B cell (primary cell): Measurements from ENCODE around the gene TENM4. TPM values are rescaled to one million over a fixed set of nuclear protein-coding genes. Genes with fewer than 3 reads are reported as not detected.

Experiments used
- ATAC-seq: fragments of 200-7000 bp; cut with Tn5 transposase; one replicate; pipeline ENCODE4 v1.10.0; 2021; ENCODE audit warnings: low read depth, mild to moderate bottlenecking, moderate number of reproducible peaks, moderate library complexity
- CTCF ChIA-PET: fragments of 350-600 bp; sonication (Branson Sonifier 250); formaldehyde crosslinking; loops from one replicate; lab custom pipeline; 2021; ENCODE audit warnings: antibody characterized with exemption, inconsistent platforms; lab: Charles Lee
- POLR2A ChIA-PET: fragments of 350-600 bp; sonication (Branson Sonifier 250); formaldehyde crosslinking; loops from one replicate; lab custom pipeline; 2021; ENCODE audit warnings: antibody characterized with exemption; lab: Charles Lee
- DNase-seq: peaks from one replicate; pipeline ENCODE4 v3.0.0; 2013
- H2AFZ ChIP-seq: 2 replicates; pipeline ENCODE4 v1.6.1; 2012; ENCODE audit warnings: mild to moderate bottlenecking, low read depth, low read length; ENCODE audit not compliant: insufficient read depth, poor library complexity, severe bottlenecking
- H3K27ac ChIP-seq, 2 donors: 1 replicate in 1 of 2; 2 replicates in 1 of 2; pipeline ENCODE4 v1.5.1; 2012 to 2013; ENCODE audit warnings: low read length in 2 of 2, mild to moderate bottlenecking in 2 of 2, moderate library complexity in 1 of 2
- H3K27me3 ChIP-seq, 4 experiments: fragments of 200-600 bp in 1 of 4; sonication (generic) in 1 of 4; replicated peaks in 1 of 4; 1 replicate in 2 of 4; 2 replicates in 2 of 4; pipeline versions ENCODE4 v1.6.1 to v1.7.0; 2013 to 2016; ENCODE audit warnings: low read length in 3 of 4, mild to moderate bottlenecking in 2 of 4, mixed read lengths in 1 of 4, moderate library complexity in 1 of 4; ENCODE audit not compliant: insufficient read depth in 4 of 4, control insufficient read depth in 3 of 4; ENCODE audit errors: control extremely low read depth in 1 of 4
- H3K36me3 ChIP-seq, 2 experiments: replicated peaks in 1 of 2; 1 replicate in 1 of 2; 2 replicates in 1 of 2; pipeline versions ENCODE4 v1.6.1 to v1.7.1; 2013; ENCODE audit warnings: low read length in 1 of 2; ENCODE audit not compliant: insufficient read depth in 2 of 2, control insufficient read depth in 1 of 2; ENCODE audit errors: control extremely low read depth in 1 of 2, extremely low read depth in 1 of 2
- H3K4me1 ChIP-seq, 2 donors: fragments of 200-600 bp in 1 of 2; sonication (generic) in 1 of 2; 1 replicate in 1 of 2; 2 replicates in 1 of 2; pipeline versions ENCODE4 v1.5.1 to v1.6.1; 2013 to 2017; ENCODE audit warnings: low read length in 2 of 2; ENCODE audit not compliant: control insufficient read depth in 2 of 2, insufficient read depth in 2 of 2
- H3K4me2 ChIP-seq: replicated peaks from 2 replicates; pipeline ENCODE3; 2012; ENCODE audit warnings: mild to moderate bottlenecking, low read depth, low read length; ENCODE audit not compliant: poor library complexity, severe bottlenecking
- H3K4me3 ChIP-seq, 5 experiments: fragments of 200-600 bp in 1 of 5; sonication (generic) in 1 of 5; 1 replicate in 3 of 5; 2 replicates in 2 of 5; pipeline versions ENCODE4 v1.5.1 to v1.7.0; 2011 to 2016; ENCODE audit warnings: low read length in 4 of 5, mild to moderate bottlenecking in 4 of 5, low read depth in 2 of 5, control low read depth in 1 of 5, moderate library complexity in 1 of 5; ENCODE audit not compliant: insufficient read depth in 1 of 5; ENCODE audit errors: control extremely low read depth in 1 of 5, extremely low read depth in 1 of 5
- H3K79me2 ChIP-seq: fragments of 200-600 bp; sonication (generic); one replicate; pipeline ENCODE4 v1.6.0; 2016; ENCODE audit warnings: low read length; ENCODE audit not compliant: control insufficient read depth, insufficient read depth
- H3K9ac ChIP-seq: fragments of 200-600 bp; sonication (generic); 2 replicates; pipeline ENCODE4 v1.6.1; 2017; ENCODE audit warnings: mild to moderate bottlenecking, low read length, moderate library complexity
- H3K9me3 ChIP-seq, 3 donors: one replicate each; pipeline versions ENCODE4 v1.6.1 to v1.7.1; 2013; ENCODE audit warnings: low read length in 2 of 3; ENCODE audit not compliant: control insufficient read depth in 2 of 3, insufficient read depth in 1 of 3; ENCODE audit errors: control extremely low read depth in 1 of 3
- H4K20me1 ChIP-seq: 2 replicates; pipeline ENCODE4 v1.6.0; 2012; ENCODE audit warnings: mild to moderate bottlenecking, low read length; ENCODE audit not compliant: insufficient read depth, control insufficient read depth, poor library complexity, severe bottlenecking
- H3K27ac Mint-ChIP-seq: one replicate; pipeline ENCODE4 v1.8.0; 2021; ENCODE audit warnings: mixed read lengths
- H3K27me3 Mint-ChIP-seq: one replicate; pipeline ENCODE4 v1.8.0; 2021; ENCODE audit warnings: mixed read lengths
- H3K4me1 Mint-ChIP-seq: one replicate; pipeline ENCODE4 v1.8.0; 2021; ENCODE audit warnings: mixed read lengths
- H3K4me3 Mint-ChIP-seq: one replicate; pipeline ENCODE4 v1.8.0; 2021; ENCODE audit warnings: mixed read lengths
- H3K9me3 Mint-ChIP-seq: one replicate; pipeline ENCODE4 v1.8.0; 2022; ENCODE audit warnings: mixed read lengths; ENCODE audit not compliant: insufficient read depth
- EZH2 ChIP-seq: IDR thresholded peaks from 2 replicates; pipeline ENCODE4 v1.6.1; 2012; ENCODE audit warnings: borderline replicate concordance, low read depth, mild to moderate bottlenecking, moderate library complexity, low read length; ENCODE audit not compliant: insufficient read depth, poor library complexity, severe bottlenecking
- WGBS: methylation state at CpG from one replicate; pipeline ENCODE4 v1.1.5; 2013; ENCODE audit warnings: missing lambda C conversion rate; ENCODE audit not compliant: insufficient coverage; 5-methylcytosine and 5-hydroxymethylcytosine counted together
- intact Hi-C: fragments of 100-400 bp; cut with micrococcal nuclease; formaldehyde crosslinking; loops from one replicate; pipeline ENCODE4 v1.10.0; 2022
- polyA plus RNA-seq: library from polyadenylated mRNA; depleted of rRNA; stranded (reverse); fragments of >200 nt; gene quantifications from 2 replicates; pipeline ENCODE4 v1.2.3, GENCODE V29; 2012
- total RNA-seq, 2 donors: library from RNA; stranded (reverse); fragments of 120-200 nt in 1 of 2; gene quantifications; 1 replicate in 1 of 2; 2 replicates in 1 of 2; pipeline versions ENCODE4 v1.2.3 to v1.2.4, GENCODE V29; 2013 to 2022
- TF ChIP-seq, protein P1 (sequence below): fragments of 200-600 bp; IDR thresholded peaks from one replicate; pipeline ENCODE4 v1.8.0; 2022; ENCODE audit warnings: antibody characterized with exemption, mild to moderate bottlenecking

The TENM4 gene
- total and polyA plus RNA-seq, 2 donors (not counting 1 experiment from before 2014, with no cell fraction given), result 0.09 to 5.7 TPM

DNA sequence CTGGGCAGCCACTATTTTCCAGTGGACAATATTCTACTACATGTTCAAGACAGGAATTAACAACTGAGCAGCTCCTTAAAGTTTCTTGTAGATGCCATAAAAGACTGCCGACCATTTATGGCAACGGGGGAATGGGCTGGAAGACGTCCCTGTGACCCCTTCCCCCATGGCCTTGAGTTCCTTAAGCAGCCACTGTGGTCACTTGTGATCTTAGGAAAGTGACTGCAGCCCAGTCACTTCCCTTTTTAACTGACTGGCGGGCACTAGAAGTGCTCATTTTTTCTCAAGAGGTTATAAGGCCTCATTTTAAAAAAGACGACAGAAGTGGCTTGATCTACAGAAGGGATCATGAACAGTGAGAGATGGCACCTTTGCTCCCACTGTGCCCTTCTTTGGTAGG lies 713.0 kb downstream of the TENM4 start:
- H3K4me2 ChIP-seq, result no peak overlapping the region
- Mint-ChIP-seq H3K27ac (no peak overlapping the region), H3K4me1 (no peaks in the 10 kb centered on the region), H3K4me3 (no peak overlapping the region), H3K9me3 (no peaks in the 10 kb centered on the region), H3K27me3 (peaks cover 4% of the 10 kb centered on the region)
- H3K36me3 ChIP-seq, result no peaks in the 10 kb centered on the region
- no peak overlapping the region for H2AFZ ChIP-seq
- no peaks in the 10 kb centered on the region for H4K20me1 ChIP-seq
- WGBS, result 14% methylated on average over 5 of the region's 5 CpGs
- DNase-seq (no peak), ATAC-seq (no peak)
- no peaks in the 10 kb centered on the region for H3K27me3 ChIP-seq
- no peak overlapping the region for H3K4me3 ChIP-seq
- ChIA-PET CTCF (no interaction called here), POLR2A (no interaction called here)
- H3K79me2 ChIP-seq, result no peaks in the 10 kb centered on the region
- no peak overlapping the region for H3K9ac ChIP-seq
- no peak overlapping the region for H3K27ac ChIP-seq
- no peak for TF ChIP-seq EZH2
- TF ChIP-seq, protein P1, sequence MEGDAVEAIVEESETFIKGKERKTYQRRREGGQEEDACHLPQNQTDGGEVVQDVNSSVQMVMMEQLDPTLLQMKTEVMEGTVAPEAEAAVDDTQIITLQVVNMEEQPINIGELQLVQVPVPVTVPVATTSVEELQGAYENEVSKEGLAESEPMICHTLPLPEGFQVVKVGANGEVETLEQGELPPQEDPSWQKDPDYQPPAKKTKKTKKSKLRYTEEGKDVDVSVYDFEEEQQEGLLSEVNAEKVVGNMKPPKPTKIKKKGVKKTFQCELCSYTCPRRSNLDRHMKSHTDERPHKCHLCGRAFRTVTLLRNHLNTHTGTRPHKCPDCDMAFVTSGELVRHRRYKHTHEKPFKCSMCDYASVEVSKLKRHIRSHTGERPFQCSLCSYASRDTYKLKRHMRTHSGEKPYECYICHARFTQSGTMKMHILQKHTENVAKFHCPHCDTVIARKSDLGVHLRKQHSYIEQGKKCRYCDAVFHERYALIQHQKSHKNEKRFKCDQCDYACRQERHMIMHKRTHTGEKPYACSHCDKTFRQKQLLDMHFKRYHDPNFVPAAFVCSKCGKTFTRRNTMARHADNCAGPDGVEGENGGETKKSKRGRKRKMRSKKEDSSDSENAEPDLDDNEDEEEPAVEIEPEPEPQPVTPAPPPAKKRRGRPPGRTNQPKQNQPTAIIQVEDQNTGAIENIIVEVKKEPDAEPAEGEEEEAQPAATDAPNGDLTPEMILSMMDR, result no peak
- intact Hi-C loops, result no loop called here
- H3K9me3 ChIP-seq, result no peaks in the 10 kb centered on the region
- H3K4me1 ChIP-seq, result no peaks in the 10 kb centered on the region

DNA sequence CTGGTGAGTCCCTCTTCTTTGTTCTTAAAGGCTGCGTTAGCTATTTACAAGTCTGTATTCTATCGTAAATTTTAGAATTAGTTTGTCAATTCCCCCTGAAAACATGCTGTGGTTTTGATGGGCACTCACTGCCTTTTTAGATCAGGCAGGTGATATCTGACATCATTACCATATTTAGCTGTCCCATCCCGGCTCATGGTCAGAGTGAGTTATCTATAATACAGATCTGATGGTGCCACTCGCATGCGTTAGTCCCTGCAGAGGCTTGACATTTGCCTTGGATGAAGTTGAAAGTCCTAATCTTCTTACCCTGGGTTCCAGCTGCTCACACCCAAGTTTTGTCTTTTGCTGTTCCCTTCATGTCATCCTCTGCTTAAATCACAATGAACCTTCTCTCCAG lies 715.6 kb downstream of the TENM4 start:
- H3K4me1 Mint-ChIP-seq, result no peaks in the 10 kb centered on the region
- Histone ChIP-seq H3K9me3 (no peaks in the 10 kb centered on the region), H3K36me3 (no peaks in the 10 kb centered on the region), H3K4me3 (no peak overlapping the region), H4K20me1 (no peaks in the 10 kb centered on the region), H3K4me1 (no peaks in the 10 kb centered on the region), H3K9ac (no peak overlapping the region), H3K27ac (no peak overlapping the region), H2AFZ (no peak overlapping the region), H3K79me2 (no peaks in the 10 kb centered on the region), H3K4me2 (no peak overlapping the region), H3K27me3 (no peaks in the 10 kb centered on the region)
- no peak overlapping the region for H3K27ac Mint-ChIP-seq
- H3K9me3 Mint-ChIP-seq, result no peaks in the 10 kb centered on the region
- ChIA-PET POLR2A (no interaction called here), CTCF (interaction anchor here (0.9 kb wide), 1 partner anchor 10 kb away, joined by 3 read pairs; no protein-coding TSS in a partner anchor)
- DNase-seq, result no peak
- no peak for ATAC-seq
- H3K27me3 Mint-ChIP-seq, result no peaks in the 10 kb centered on the region
- 100% methylated on average over 4 of the region's 5 CpGs for WGBS
- intact Hi-C loops, result no loop called here
- no peak overlapping the region for H3K4me3 Mint-ChIP-seq
- TF ChIP-seq, protein P1, result no peak
- no peak for TF ChIP-seq EZH2
